ENCODE results near the gene ZFAND3. TPM values are rescaled to one million over a fixed set of nuclear protein-coding genes. Genes with fewer than 3 reads are reported as not detected.

Gene ZFAND3
- total and polyA plus RNA-seq, 8 donors: 65.9 to 125 (median 118) TPM

DNA sequence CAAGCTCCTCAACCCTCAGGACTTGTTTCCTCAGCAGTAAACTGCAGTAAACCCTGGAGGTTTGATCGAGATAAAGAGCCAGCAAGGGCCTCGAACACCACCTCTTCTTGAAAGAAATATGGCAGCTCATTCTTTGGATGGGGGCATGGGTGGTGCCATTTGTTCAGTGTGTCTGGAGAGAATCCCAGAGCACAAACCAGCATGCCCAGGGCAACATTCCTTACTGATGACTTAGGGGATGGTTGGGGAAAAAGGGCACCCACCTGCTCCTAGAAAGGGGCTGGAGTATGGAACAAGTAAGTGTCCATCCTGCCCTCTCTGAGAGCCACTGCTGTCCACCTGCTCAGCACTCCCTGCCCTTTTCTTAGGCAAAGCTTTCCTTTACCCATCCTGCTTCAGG is 31.3 kb upstream of the ZFAND3 start:
- intact Hi-C loops (cut with DNase I): no loop called here
- ATAC-seq: no peak

DNA sequence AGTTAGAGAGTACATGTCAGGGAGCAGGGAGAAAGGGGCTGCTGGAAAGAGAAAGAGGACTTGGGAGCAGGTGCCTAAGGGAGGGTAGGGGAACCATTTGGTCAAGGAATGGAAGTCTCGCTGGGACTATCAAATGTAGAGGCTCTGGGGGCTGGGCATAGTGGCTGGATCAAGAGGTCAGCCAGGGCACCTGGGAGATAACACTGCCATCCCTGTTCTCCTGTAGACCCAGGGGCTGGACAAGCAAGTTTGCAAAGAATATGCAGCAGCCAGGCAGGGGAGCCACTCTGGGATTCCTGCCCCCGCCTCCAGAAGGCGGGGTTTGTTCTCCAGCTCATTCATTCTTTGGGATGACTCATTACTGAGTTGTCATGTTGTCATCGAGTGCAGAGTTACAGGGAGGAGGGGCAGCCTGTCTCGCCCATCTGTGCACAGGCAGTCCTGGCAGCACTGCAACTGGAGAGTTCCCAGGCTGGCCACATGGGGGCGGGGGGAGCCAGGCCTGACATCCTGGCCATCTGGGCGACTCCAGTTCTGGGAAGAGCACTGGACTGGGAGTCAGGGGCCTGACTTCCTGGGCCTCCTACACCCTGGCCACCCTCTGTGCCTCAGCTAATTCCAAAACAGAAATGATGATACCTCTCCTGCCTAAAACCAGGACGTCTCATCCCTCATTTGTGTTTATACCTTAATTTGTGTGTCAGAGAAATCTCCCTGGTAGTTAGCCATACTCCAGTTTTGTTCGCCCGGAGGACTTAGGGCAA is 28.2 kb upstream of the ZFAND3 start:
- no peaks in the 10 kb centered on the region for H3K36me3 ChIP-seq
- intact Hi-C loops (cut with DNase I): no loop called here
- ATAC-seq (peak; percentile 99), DNase-seq (peak; percentile 43 to 96 (median 88))
- H3K27me3 ChIP-seq: no peaks in the 10 kb centered on the region
- TF ChIP-seq, protein P1, sequence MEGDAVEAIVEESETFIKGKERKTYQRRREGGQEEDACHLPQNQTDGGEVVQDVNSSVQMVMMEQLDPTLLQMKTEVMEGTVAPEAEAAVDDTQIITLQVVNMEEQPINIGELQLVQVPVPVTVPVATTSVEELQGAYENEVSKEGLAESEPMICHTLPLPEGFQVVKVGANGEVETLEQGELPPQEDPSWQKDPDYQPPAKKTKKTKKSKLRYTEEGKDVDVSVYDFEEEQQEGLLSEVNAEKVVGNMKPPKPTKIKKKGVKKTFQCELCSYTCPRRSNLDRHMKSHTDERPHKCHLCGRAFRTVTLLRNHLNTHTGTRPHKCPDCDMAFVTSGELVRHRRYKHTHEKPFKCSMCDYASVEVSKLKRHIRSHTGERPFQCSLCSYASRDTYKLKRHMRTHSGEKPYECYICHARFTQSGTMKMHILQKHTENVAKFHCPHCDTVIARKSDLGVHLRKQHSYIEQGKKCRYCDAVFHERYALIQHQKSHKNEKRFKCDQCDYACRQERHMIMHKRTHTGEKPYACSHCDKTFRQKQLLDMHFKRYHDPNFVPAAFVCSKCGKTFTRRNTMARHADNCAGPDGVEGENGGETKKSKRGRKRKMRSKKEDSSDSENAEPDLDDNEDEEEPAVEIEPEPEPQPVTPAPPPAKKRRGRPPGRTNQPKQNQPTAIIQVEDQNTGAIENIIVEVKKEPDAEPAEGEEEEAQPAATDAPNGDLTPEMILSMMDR (IDR thresholded peaks at IDR 0.05): peak; percentile 91 to 98
- peaks cover 8% of the 10 kb centered on the region in 2 donors for H3K4me1 ChIP-seq
- no peak overlapping the region for H3K4me3 ChIP-seq
- H3K9me3 ChIP-seq: no peaks in the 10 kb centered on the region
- H3K27ac ChIP-seq: no peak overlapping the region

More for the DNA sequence above, 31.3 kb upstream of the ZFAND3 start:
- peaks cover 0 to 28% of the 10 kb centered on the region in 2 donors for H3K27me3 ChIP-seq
- no peaks in the 10 kb centered on the region for H3K36me3 ChIP-seq
- H3K4me3 ChIP-seq: no peak overlapping the region
- no peaks in the 10 kb centered on the region for H3K9me3 ChIP-seq
- DNase-seq: no peak
- TF ChIP-seq, protein P1 (IDR thresholded peaks at IDR 0.05): no peak
- peaks cover 16 to 17% of the 10 kb centered on the region in 2 donors for H3K4me1 ChIP-seq
- no peak overlapping the region for H3K27ac ChIP-seq

DNA sequence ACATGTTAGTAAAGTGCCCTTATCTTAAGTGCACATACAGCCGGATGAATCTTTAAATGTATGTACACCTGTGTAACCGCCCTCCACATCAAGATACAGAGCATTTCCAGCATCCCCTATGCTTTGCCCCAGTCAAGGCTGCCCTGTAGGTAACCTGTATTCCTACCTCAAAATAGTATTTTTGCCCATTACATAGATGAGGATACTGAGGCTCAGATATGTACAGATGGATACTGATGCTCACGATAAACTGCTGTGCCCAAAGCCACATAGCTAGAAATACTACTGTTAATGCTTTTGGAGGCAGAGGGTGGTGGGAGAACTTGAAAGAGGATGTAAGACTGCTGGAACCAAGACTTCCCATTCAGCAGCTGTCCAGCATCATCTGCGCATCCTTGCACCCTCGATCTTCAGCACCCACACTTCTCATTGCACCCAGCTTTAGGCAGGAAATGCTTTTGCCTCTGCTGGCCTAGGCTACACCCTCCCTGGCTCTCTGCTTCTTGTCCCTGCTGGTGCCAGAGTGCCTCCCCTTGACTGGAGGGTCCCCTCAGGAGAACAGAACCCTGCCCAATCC is 27.0 kb upstream of the ZFAND3 start:
- DNase-seq: no peak
- H3K4me1 ChIP-seq: peaks cover 8% of the 10 kb centered on the region in 2 donors
- no peak overlapping the region for H3K27ac ChIP-seq
- intact Hi-C loops (cut with DNase I): no loop called here
- no peaks in the 10 kb centered on the region for H3K36me3 ChIP-seq
- H3K27me3 ChIP-seq: no peaks in the 10 kb centered on the region
- no peak for ATAC-seq
- no peaks in the 10 kb centered on the region for H3K9me3 ChIP-seq
- TF ChIP-seq, protein P1 (IDR thresholded peaks at IDR 0.05): no peak
- H3K4me3 ChIP-seq: no peak overlapping the region

DNA sequence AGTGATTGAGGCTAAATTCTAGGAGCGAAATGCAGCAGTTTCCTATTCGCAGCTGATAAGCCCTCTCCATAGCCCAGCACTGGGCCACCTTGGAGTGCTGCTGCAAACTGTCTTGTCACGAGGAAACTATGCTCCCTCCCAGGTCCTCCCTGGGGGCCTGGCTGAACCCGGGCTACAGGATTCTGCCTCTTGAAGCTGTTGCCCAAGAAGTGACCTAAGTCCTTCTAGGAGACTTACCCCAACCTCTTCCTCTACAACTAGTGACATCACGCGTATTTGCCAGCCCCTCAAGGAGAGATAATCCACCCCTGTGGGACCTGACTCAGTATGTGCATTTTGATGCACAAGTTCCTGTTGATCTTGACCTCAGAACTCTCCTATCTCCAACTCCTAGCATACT is 26.5 kb upstream of the ZFAND3 start:
- intact Hi-C loops (cut with DNase I): no loop called here
- H3K4me1 ChIP-seq: peaks cover 8% of the 10 kb centered on the region in 2 donors
- no peak overlapping the region for H3K27ac ChIP-seq
- H3K27me3 ChIP-seq: no peaks in the 10 kb centered on the region
- ATAC-seq (no peak), DNase-seq (no peak)
- H3K9me3 ChIP-seq: no peaks in the 10 kb centered on the region
- H3K4me3 ChIP-seq: no peak overlapping the region
- TF ChIP-seq, protein P1 (IDR thresholded peaks at IDR 0.05): no peak
- no peaks in the 10 kb centered on the region for H3K36me3 ChIP-seq

DNA sequence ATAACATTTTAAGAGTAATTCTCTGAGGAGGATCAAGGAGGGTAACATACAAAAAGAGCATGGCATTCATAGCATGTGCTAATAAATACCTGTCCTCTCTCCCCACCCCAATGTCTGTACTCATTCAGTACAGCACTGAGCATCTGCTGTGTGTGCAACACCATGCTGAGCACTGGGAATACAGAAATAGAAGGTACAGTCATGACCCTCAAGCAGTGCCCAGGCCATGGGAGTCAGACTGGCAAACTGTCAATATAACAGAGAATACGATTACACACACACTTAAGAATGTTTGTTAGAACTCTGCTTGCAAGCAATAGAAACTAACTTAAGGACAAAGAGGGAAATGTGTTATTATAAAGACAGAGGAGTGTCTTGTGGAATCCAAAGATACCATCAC is 24.7 kb upstream of the ZFAND3 start:
- TF ChIP-seq, protein P1 (IDR thresholded peaks at IDR 0.05): no peak
- intact Hi-C loops (cut with DNase I): no loop called here
- Histone ChIP-seq H3K4me3 (no peak overlapping the region), H3K4me1 (peaks cover 8% of the 10 kb centered on the region in 2 donors), H3K27me3 (no peaks in the 10 kb centered on the region), H3K36me3 (no peaks in the 10 kb centered on the region), H3K27ac (no peak overlapping the region), H3K9me3 (no peaks in the 10 kb centered on the region)
- ATAC-seq (no peak), DNase-seq (no peak)
